H9 (cell line): ENCODE measurements around the gene CENPA. TPM values are rescaled to one million over a fixed set of nuclear protein-coding genes. Genes with fewer than 3 reads are reported as not detected.

Source experiments
- DNase-seq: peaks from one replicate; pipeline ENCODE4 v3.0.0-alpha.2; 2017
- H2AFZ ChIP-seq: one replicate; pipeline ENCODE4 v1.6.1; 2013; ENCODE audit warnings: mild to moderate bottlenecking, low read length, control low read depth, moderate library complexity
- H2AK5ac ChIP-seq: 2 replicates; pipeline ENCODE4 v1.6.1; 2013; ENCODE audit warnings: low read length, control low read depth, mixed read lengths; ENCODE audit not compliant: insufficient read length
- H2BK120ac ChIP-seq: one replicate; pipeline ENCODE4 v1.6.1; 2013; ENCODE audit warnings: low read depth, mild to moderate bottlenecking, low read length, control low read depth, inconsistent platforms; ENCODE audit not compliant: poor library complexity, severe bottlenecking
- H2BK12ac ChIP-seq: 2 replicates; pipeline ENCODE4 v1.6.1; 2013; ENCODE audit warnings: low read length, control low read depth, mixed read lengths, low read depth; ENCODE audit not compliant: insufficient read length
- H2BK15ac ChIP-seq: 2 replicates; pipeline ENCODE4 v1.6.1; 2013; ENCODE audit warnings: low read depth, low read length, control low read depth
- H2BK20ac ChIP-seq: one replicate; pipeline ENCODE4 v1.6.1; 2013; ENCODE audit warnings: low read depth, mild to moderate bottlenecking, low read length, control low read depth, inconsistent platforms; ENCODE audit not compliant: poor library complexity, severe bottlenecking
- H2BK5ac ChIP-seq: 2 replicates; pipeline ENCODE4 v1.6.1; 2013; ENCODE audit warnings: low read length, control low read depth, mixed read lengths; ENCODE audit not compliant: insufficient read length
- H3K14ac ChIP-seq: 2 replicates; pipeline ENCODE4 v1.6.1; 2013; ENCODE audit warnings: low read length, control low read depth; ENCODE audit not compliant: insufficient read depth
- H3K18ac ChIP-seq: 2 replicates; pipeline ENCODE4 v1.6.1; 2013; ENCODE audit warnings: low read depth, mild to moderate bottlenecking, mixed read lengths, low read length, control low read depth; ENCODE audit not compliant: insufficient read length
- H3K23ac ChIP-seq: 2 replicates; pipeline ENCODE4 v1.6.1; 2013; ENCODE audit warnings: low read length, control low read depth, mixed read lengths, low read depth; ENCODE audit not compliant: insufficient read length
- H3K23me2 ChIP-seq: 2 replicates; pipeline ENCODE4 v1.6.1; 2013; ENCODE audit warnings: low read depth, mild to moderate bottlenecking, mixed read lengths, low read length, control low read depth; ENCODE audit not compliant: insufficient read length, poor library complexity, severe bottlenecking
- H3K27ac ChIP-seq: 2 replicates; pipeline ENCODE4 v1.5.1; 2013; ENCODE audit warnings: low read length, control low read depth, mixed read lengths, low read depth; ENCODE audit not compliant: insufficient read length
- H3K27me3 ChIP-seq: 2 replicates; pipeline ENCODE4 v1.6.1; 2013; ENCODE audit warnings: low read length, control low read depth, inconsistent platforms; ENCODE audit not compliant: insufficient read depth
- H3K4ac ChIP-seq: 2 replicates; pipeline ENCODE4 v1.6.1; 2013; ENCODE audit warnings: low read depth, mild to moderate bottlenecking, control low read depth, inconsistent platforms, low read length, moderate library complexity
- H3K4me1 ChIP-seq: 2 replicates; pipeline ENCODE4 v1.6.1; 2013; ENCODE audit warnings: low read length, control low read depth, inconsistent platforms; ENCODE audit not compliant: insufficient read depth
- H3K4me2 ChIP-seq: 2 replicates; pipeline ENCODE4 v1.6.1; 2013; ENCODE audit warnings: low read length, control low read depth, mixed read lengths; ENCODE audit not compliant: insufficient read length, insufficient read depth
- H3K56ac ChIP-seq: 2 replicates; pipeline ENCODE4 v1.6.1; 2013; ENCODE audit warnings: low read depth, mild to moderate bottlenecking, mixed read lengths, low read length, control low read depth; ENCODE audit not compliant: insufficient read length
- H3K79me1 ChIP-seq: 2 replicates; pipeline ENCODE4 v1.6.1; 2013; ENCODE audit warnings: low read depth, mild to moderate bottlenecking, moderate library complexity, low read length, control low read depth, inconsistent platforms; ENCODE audit not compliant: insufficient read depth, poor library complexity, severe bottlenecking
- H3K79me2 ChIP-seq: 2 replicates; pipeline ENCODE4 v1.6.1; 2013; ENCODE audit warnings: low read length, control low read depth, inconsistent platforms; ENCODE audit not compliant: insufficient read depth
- H3K9ac ChIP-seq: 2 replicates; pipeline ENCODE4 v1.6.1; 2013; ENCODE audit warnings: low read length, control low read depth, mixed read lengths; ENCODE audit not compliant: insufficient read length; ENCODE audit errors: extremely low read depth
- H3K9me3 ChIP-seq: one replicate; pipeline ENCODE4 v1.6.1; 2013; ENCODE audit warnings: low read depth, low read length, inconsistent platforms; ENCODE audit not compliant: control insufficient read depth
- H3T11ph ChIP-seq: one replicate; pipeline ENCODE4 v1.6.1; 2013; ENCODE audit warnings: mild to moderate bottlenecking, low read length, control low read depth, inconsistent platforms
- H4K20me1 ChIP-seq: one replicate; pipeline ENCODE4 v1.6.1; 2013; ENCODE audit not compliant: control insufficient read depth, insufficient read length, insufficient read depth
- H4K5ac ChIP-seq: 2 replicates; pipeline ENCODE4 v1.6.1; 2013; ENCODE audit warnings: low read depth, mild to moderate bottlenecking, mixed read lengths, low read length, control low read depth; ENCODE audit not compliant: insufficient read length
- H4K8ac ChIP-seq: replicated peaks from 2 replicates; pipeline ENCODE4 v1.6.1; 2013; ENCODE audit warnings: low read length, control low read depth, mixed read lengths, low read depth; ENCODE audit not compliant: insufficient read length
- H4K91ac ChIP-seq: 2 replicates; pipeline ENCODE4 v1.6.1; 2013; ENCODE audit warnings: low read depth, mild to moderate bottlenecking, moderate library complexity, mixed read lengths, low read length, control low read depth; ENCODE audit not compliant: insufficient read length
- H3K27ac Mint-ChIP-seq, 3 experiments: 2 replicates in 2 of 3; 3 replicates in 1 of 3; pipeline ENCODE4 v1.8.0; 2020 to 2021; ENCODE audit warnings: mixed read lengths in 3 of 3, mild to moderate bottlenecking in 1 of 3, moderate library complexity in 1 of 3
- H3K27me3 Mint-ChIP-seq: 2 replicates; pipeline ENCODE4 v1.8.0; 2021; ENCODE audit warnings: low read depth, mild to moderate bottlenecking, moderate library complexity, mixed read lengths
- H3K36me3 Mint-ChIP-seq, 3 experiments: 2 replicates in 2 of 3; 3 replicates in 1 of 3; pipeline ENCODE4 v1.8.0; 2020 to 2021; ENCODE audit warnings: low read depth in 3 of 3, mixed read lengths in 3 of 3; ENCODE audit not compliant: insufficient read depth in 1 of 3
- H3K4me1 Mint-ChIP-seq, 2 experiments: 2 replicates each; pipeline ENCODE4 v1.8.0; 2020; ENCODE audit warnings: mixed read lengths in 2 of 2
- H3K4me3 Mint-ChIP-seq, 2 experiments: 2 replicates in 1 of 2; 3 replicates in 1 of 2; pipeline ENCODE4 v1.8.0; 2020 to 2021; ENCODE audit warnings: mild to moderate bottlenecking in 2 of 2, mixed read lengths in 2 of 2, moderate library complexity in 1 of 2
- H3K9me3 Mint-ChIP-seq, 2 experiments: 2 replicates in 1 of 2; 3 replicates in 1 of 2; pipeline ENCODE4 v1.8.0; 2020; ENCODE audit warnings: mild to moderate bottlenecking in 2 of 2, mixed read lengths in 2 of 2, moderate library complexity in 1 of 2
- CTCF ChIP-seq: fragments of 200-600 bp; sonication (generic); conservative IDR thresholded peaks from 3 replicates; pipeline ENCODE4 v1.8.0; 2021; ENCODE audit warnings: antibody characterized with exemption, mild to moderate bottlenecking
- WGBS: extraction: QIAGEN DNeasy Blood & Tissue Kit; methylation state at CpG from one replicate; pipeline ENCODE4 v1.1.7; 2013; ENCODE audit warnings: missing lambda C conversion rate, low lambda C conversion rate, mixed read lengths; ENCODE audit not compliant: insufficient read length; ENCODE audit errors: extremely low coverage; 5-methylcytosine and 5-hydroxymethylcytosine counted together
- total RNA-seq: library from RNA; stranded (reverse); gene quantifications from 2 replicates; pipeline ENCODE4 v1.2.1, GENCODE V29; 2021

CENPA gene
- total RNA-seq, 1 experiment from 2014 or later, result 19.3 TPM

- H3K4me2 ChIP-seq, result no peak overlapping the region
- Mint-ChIP-seq H3K27me3 (peaks cover 4% of the 10 kb centered on the region), H3K36me3 (no peaks in the 10 kb centered on the region), H3K27ac (no peak overlapping the region), H3K9me3 (no peaks in the 10 kb centered on the region; a peak in 1 of 5 replicates), H3K4me3 (no peak overlapping the region), H3K4me1 (peaks cover 10 to 14% of the 10 kb centered on the region in 2 experiments)
- H4K20me1 ChIP-seq, result no peaks in the 10 kb centered on the region
- H2BK20ac ChIP-seq, result no peak overlapping the region
- H3K27ac ChIP-seq, result no peak overlapping the region
- no peak overlapping the region for H2BK12ac ChIP-seq
- no peak for TF ChIP-seq CTCF
- H4K8ac ChIP-seq, result no peak overlapping the region
- no peak overlapping the region for H3K4ac ChIP-seq
- no peaks in the 10 kb centered on the region for H3K4me1 ChIP-seq
- no peaks in the 10 kb centered on the region for H3K79me1 ChIP-seq
- no peak overlapping the region for H2AK5ac ChIP-seq
- no peaks in the 10 kb centered on the region for H3K23me2 ChIP-seq
- H3T11ph ChIP-seq, result no peak overlapping the region
- no peaks in the 10 kb centered on the region for H3K9me3 ChIP-seq
- no peak overlapping the region for H2AFZ ChIP-seq
- no peak overlapping the region for H4K91ac ChIP-seq
- no peak for DNase-seq
- H3K18ac ChIP-seq, result no peak overlapping the region
- H3K79me2 ChIP-seq, result no peaks in the 10 kb centered on the region
- no peak overlapping the region for H3K56ac ChIP-seq
- no peaks in the 10 kb centered on the region for H3K27me3 ChIP-seq
- H2BK5ac ChIP-seq, result no peak overlapping the region
- no peak overlapping the region for H3K9ac ChIP-seq
- no peak overlapping the region for H2BK120ac ChIP-seq
- no peak overlapping the region for H4K5ac ChIP-seq
- H2BK15ac ChIP-seq, result no peak overlapping the region
- no CpG with 5 or more reads among the region's 2 CpGs for WGBS
- H3K14ac ChIP-seq, result no peak overlapping the region
- no peak overlapping the region for H3K23ac ChIP-seq
Measured at GRCh38 chr2:26807788-26808460, 22.1 kb downstream of the CENPA start.
